Spinal cord (tissue), 10 donors: Measurements from ENCODE around the gene TRAPPC3L. TPM values are rescaled to one million over a fixed set of nuclear protein-coding genes. Genes with fewer than 3 reads are reported as not detected.

ENCODE experiments used
- DNase-seq, 6 donors: peaks; one replicate each; pipeline versions ENCODE4 v3.0.0 to v3.0.0-alpha.2; 2013 to 2015; ENCODE audit warnings: low spot score in 6 of 6, low read depth in 4 of 6
- H3K27ac ChIP-seq: one replicate; pipeline ENCODE4 v1.5.1; 2013; ENCODE audit warnings: low read depth, low read length, control low read depth
- H3K27me3 ChIP-seq: one replicate; pipeline ENCODE4 v1.6.1; 2013; ENCODE audit warnings: low read length; ENCODE audit not compliant: control insufficient read depth, insufficient read depth
- H3K36me3 ChIP-seq: one replicate; pipeline ENCODE4 v1.6.1; 2013; ENCODE audit warnings: low read length; ENCODE audit not compliant: control insufficient read depth, insufficient read depth
- H3K4me1 ChIP-seq: one replicate; pipeline ENCODE4 v1.6.1; 2013; ENCODE audit warnings: low read length; ENCODE audit not compliant: control insufficient read depth, insufficient read depth
- H3K4me3 ChIP-seq: one replicate; pipeline ENCODE4 v1.5.1; 2013; ENCODE audit warnings: low read depth, low read length, control low read depth
- H3K9me3 ChIP-seq: one replicate; pipeline ENCODE4 v1.6.1; 2013; ENCODE audit warnings: low read length; ENCODE audit not compliant: control insufficient read depth, insufficient read depth
- WGBS: methylation state at CpG from one replicate; pipeline ENCODE4 v1.1.5; 2013; ENCODE audit warnings: missing lambda C conversion rate; ENCODE audit not compliant: insufficient coverage; 5-methylcytosine and 5-hydroxymethylcytosine counted together
- polyA plus RNA-seq, 2 donors: library from polyadenylated mRNA; unstranded; fragments of 120-200 nt; gene quantifications; one replicate each; pipeline ENCODE4 v1.2.1, GENCODE V29; 2013; ENCODE audit not compliant: insufficient read length in 2 of 2
- total RNA-seq, 2 donors: library from RNA; depleted of rRNA in 1 of 2; stranded (reverse); fragments of 120-200 nt in 1 of 2; fragments of >200 nt in 1 of 2; gene quantifications; one replicate each; pipeline versions ENCODE4 v1.2.3 to v1.2.4, GENCODE V29; 2013 to 2014
- donor health status: healthy.

The TRAPPC3L gene
- total and polyA plus RNA-seq, 4 donors: 0.33 to 16.1 (median 0.46) TPM

GRCh38 chr6:116536216-116536621, 9.3 kb downstream of the TRAPPC3L start:
- H3K4me1 ChIP-seq: no peaks in the 10 kb centered on the region
- DNase-seq: peak in 3 of 6 donors; percentile 15 to 69 (median 60)
- H3K4me3 ChIP-seq: no peak overlapping the region
- no peak overlapping the region for H3K27ac ChIP-seq
- no peaks in the 10 kb centered on the region for H3K36me3 ChIP-seq
- 21% methylated on average over 2 of the region's 4 CpGs for WGBS
- no peaks in the 10 kb centered on the region for H3K27me3 ChIP-seq
- no peaks in the 10 kb centered on the region for H3K9me3 ChIP-seq

GRCh38 chr6:116535109-116535508, 10.4 kb downstream of the TRAPPC3L start:
- no peak for DNase-seq
- Histone ChIP-seq H3K9me3 (no peaks in the 10 kb centered on the region), H3K4me1 (no peaks in the 10 kb centered on the region), H3K4me3 (no peak overlapping the region), H3K27ac (no peak overlapping the region), H3K27me3 (no peaks in the 10 kb centered on the region), H3K36me3 (no peaks in the 10 kb centered on the region)

- H3K9me3 ChIP-seq: no peaks in the 10 kb centered on the region
- WGBS: 28% methylated on average over 5 of the region's 9 CpGs
Observed at GRCh38 chr6:116533233-116533957, 12.1 kb downstream of the TRAPPC3L start.

GRCh38 chr6:116531675-116532570, 13.6 kb downstream of the TRAPPC3L start:
- 71% methylated on average over 1 of the region's 12 CpGs for WGBS
- Histone ChIP-seq H3K27me3 (no peaks in the 10 kb centered on the region), H3K4me1 (no peaks in the 10 kb centered on the region), H3K36me3 (no peaks in the 10 kb centered on the region), H3K9me3 (no peaks in the 10 kb centered on the region), H3K4me3 (no peak overlapping the region), H3K27ac (no peak overlapping the region)
- peak in 5 of 6 donors; percentile 12 to 75 (median 26) for DNase-seq

More at GRCh38 chr6:116533233-116533957, 12.1 kb downstream of the TRAPPC3L start:
- Histone ChIP-seq H3K27ac (no peak overlapping the region), H3K4me3 (no peak overlapping the region), H3K4me1 (no peaks in the 10 kb centered on the region), H3K27me3 (no peaks in the 10 kb centered on the region), H3K36me3 (no peaks in the 10 kb centered on the region)
- no peak for DNase-seq

- Histone ChIP-seq H3K27me3 (no peaks in the 10 kb centered on the region), H3K9me3 (no peaks in the 10 kb centered on the region), H3K4me3 (no peak overlapping the region), H3K4me1 (no peaks in the 10 kb centered on the region), H3K36me3 (no peaks in the 10 kb centered on the region), H3K27ac (no peak overlapping the region)
- no CpG with 5 or more reads among the region's 2 CpGs for WGBS
- DNase-seq: no peak
Observed at GRCh38 chr6:116530436-116530835, 15.0 kb downstream of the TRAPPC3L start.

- Histone ChIP-seq H3K36me3 (no peaks in the 10 kb centered on the region), H3K4me1 (no peaks in the 10 kb centered on the region), H3K4me3 (no peak overlapping the region), H3K27ac (no peak overlapping the region), H3K27me3 (no peaks in the 10 kb centered on the region), H3K9me3 (no peaks in the 10 kb centered on the region)
- WGBS: 100% methylated on average over 2 of the region's 3 CpGs
- no peak for DNase-seq
Observed at GRCh38 chr6:116529466-116530290, 15.8 kb downstream of the TRAPPC3L start.

GRCh38 chr6:116528780-116529179, 16.7 kb downstream of the TRAPPC3L start:
- Histone ChIP-seq H3K9me3 (no peaks in the 10 kb centered on the region), H3K36me3 (no peaks in the 10 kb centered on the region), H3K27me3 (no peaks in the 10 kb centered on the region), H3K27ac (no peak overlapping the region), H3K4me1 (no peaks in the 10 kb centered on the region), H3K4me3 (no peak overlapping the region)
- 78% methylated on average over 3 of the region's 3 CpGs for WGBS
- no peak for DNase-seq

- no CpG with 5 or more reads among the region's 1 CpG for WGBS
- H3K9me3 ChIP-seq: no peaks in the 10 kb centered on the region
- no peaks in the 10 kb centered on the region for H3K27me3 ChIP-seq
Observed at GRCh38 chr6:116528133-116528532, 17.4 kb downstream of the TRAPPC3L start.

GRCh38 chr6:116524236-116524635, 21.2 kb downstream of the TRAPPC3L start:
- Histone ChIP-seq H3K9me3 (no peaks in the 10 kb centered on the region), H3K4me3 (no peak overlapping the region), H3K36me3 (no peaks in the 10 kb centered on the region), H3K27me3 (no peaks in the 10 kb centered on the region), H3K27ac (no peak overlapping the region), H3K4me1 (no peaks in the 10 kb centered on the region)
- WGBS: no CpG with 5 or more reads among the region's 2 CpGs
- DNase-seq: no peak

More at GRCh38 chr6:116528133-116528532, 17.4 kb downstream of the TRAPPC3L start:
- H3K4me3 ChIP-seq: no peak overlapping the region
- no peaks in the 10 kb centered on the region for H3K36me3 ChIP-seq
- H3K27ac ChIP-seq: no peak overlapping the region
- DNase-seq: peak in 1 of 6 donors; percentile 28
- H3K4me1 ChIP-seq: no peaks in the 10 kb centered on the region
